Mesenchymal stem cell (in vitro differentiated cells and primary cell): ENCODE data around the gene TNS1.

Experiments used
- DNase-seq: peaks from one replicate; pipeline ENCODE4 v3.0.0-alpha.2; 2013
- H2AFZ ChIP-seq: one replicate; pipeline ENCODE4 v1.6.1; 2013; ENCODE audit warnings: low read depth, mild to moderate bottlenecking, control low read depth, inconsistent platforms, low read length, moderate library complexity
- H2AK5ac ChIP-seq: 2 replicates; pipeline ENCODE4 v1.6.1; 2013; ENCODE audit warnings: low read length, moderate library complexity, mild to moderate bottlenecking, inconsistent platforms; ENCODE audit not compliant: severe bottlenecking
- H2BK120ac ChIP-seq: one replicate; pipeline ENCODE4 v1.6.1; 2013; ENCODE audit warnings: low read depth, mild to moderate bottlenecking, inconsistent platforms, low read length, moderate library complexity
- H2BK12ac ChIP-seq, 2 experiments: one replicate each; pipeline ENCODE4 v1.6.1; 2013; ENCODE audit warnings: inconsistent platforms in 2 of 2, low read length in 2 of 2, mild to moderate bottlenecking in 2 of 2, moderate library complexity in 2 of 2, control low read depth in 1 of 2
- H2BK15ac ChIP-seq: one replicate; pipeline ENCODE4 v1.6.1; 2013; ENCODE audit warnings: mild to moderate bottlenecking, low read depth, inconsistent platforms; ENCODE audit not compliant: poor library complexity, severe bottlenecking
- H2BK5ac ChIP-seq: 2 replicates; pipeline ENCODE4 v1.6.1; 2013; ENCODE audit warnings: low read depth, mild to moderate bottlenecking, low read length, control low read depth, inconsistent platforms; ENCODE audit not compliant: poor library complexity, severe bottlenecking
- H3K14ac ChIP-seq, 2 experiments: one replicate each; pipeline ENCODE4 v1.6.1; 2013; ENCODE audit warnings: inconsistent platforms in 2 of 2, low read length in 2 of 2, control low read depth in 1 of 2, mild to moderate bottlenecking in 1 of 2, moderate library complexity in 1 of 2
- H3K18ac ChIP-seq, 2 experiments: one replicate each; pipeline ENCODE4 v1.6.1; 2013; ENCODE audit warnings: inconsistent platforms in 2 of 2, low read length in 2 of 2, control low read depth in 1 of 2, low read depth in 1 of 2, mild to moderate bottlenecking in 1 of 2
- H3K23ac ChIP-seq, 2 experiments: one replicate each; pipeline ENCODE4 v1.6.1; 2013; ENCODE audit warnings: inconsistent platforms in 2 of 2, low read length in 2 of 2, mild to moderate bottlenecking in 2 of 2, moderate library complexity in 2 of 2, control low read depth in 1 of 2
- H3K27ac ChIP-seq: 2 replicates; pipeline ENCODE4 v1.5.1; 2013; ENCODE audit warnings: mild to moderate bottlenecking, moderate library complexity, low read length, control low read depth, inconsistent platforms; ENCODE audit not compliant: poor library complexity, severe bottlenecking
- H3K27me3 ChIP-seq, 2 experiments: 2 replicates each; pipeline versions ENCODE4 v1.6.1 to v1.7.0; 2013; ENCODE audit warnings: low read length in 2 of 2, mild to moderate bottlenecking in 2 of 2, moderate library complexity in 2 of 2, control low read depth in 1 of 2, inconsistent platforms in 1 of 2; ENCODE audit not compliant: control insufficient read depth in 1 of 2, insufficient read depth in 1 of 2
- H3K36me3 ChIP-seq, 2 experiments: 2 replicates each; pipeline versions ENCODE4 v1.6.1 to v1.7.0; 2013; ENCODE audit warnings: low read length in 2 of 2, control low read depth in 1 of 2, inconsistent platforms in 1 of 2, low read depth in 1 of 2, mild to moderate bottlenecking in 1 of 2; ENCODE audit not compliant: insufficient read depth in 2 of 2, control insufficient read depth in 1 of 2
- H3K4ac ChIP-seq, 2 experiments: one replicate each; pipeline ENCODE4 v1.6.1; 2013; ENCODE audit warnings: inconsistent platforms in 2 of 2, low read length in 2 of 2, mild to moderate bottlenecking in 2 of 2, moderate library complexity in 2 of 2, control low read depth in 1 of 2, low read depth in 1 of 2
- H3K4me1 ChIP-seq: 2 replicates; pipeline ENCODE4 v1.6.1; 2013; ENCODE audit warnings: low read depth, low read length, control low read depth; ENCODE audit not compliant: control insufficient read depth, insufficient read depth
- H3K4me2 ChIP-seq: 2 replicates; pipeline ENCODE4 v1.6.1; 2013; ENCODE audit warnings: low read length, mild to moderate bottlenecking, inconsistent platforms; ENCODE audit not compliant: poor library complexity, severe bottlenecking
- H3K4me3 ChIP-seq, 2 experiments: 2 replicates each; pipeline versions ENCODE4 v1.5.1 to v1.7.0; 2013; ENCODE audit warnings: low read length in 2 of 2, mild to moderate bottlenecking in 2 of 2, control low read depth in 1 of 2, low read depth in 1 of 2; ENCODE audit not compliant: insufficient read depth in 1 of 2
- H3K79me1 ChIP-seq: replicated peaks from 2 replicates; pipeline ENCODE4 v1.6.1; 2013; ENCODE audit warnings: mild to moderate bottlenecking, control low read depth, low read length, inconsistent platforms; ENCODE audit not compliant: poor library complexity, severe bottlenecking
- H3K9ac ChIP-seq: 2 replicates; pipeline ENCODE4 v1.7.0; 2013; ENCODE audit warnings: mild to moderate bottlenecking, low read length, moderate library complexity
- H3K9me3 ChIP-seq: 2 replicates; pipeline ENCODE4 v1.7.0; 2013; ENCODE audit warnings: mild to moderate bottlenecking, low read length; ENCODE audit not compliant: control insufficient read depth
- H4K8ac ChIP-seq: one replicate; pipeline ENCODE4 v1.6.1; 2013; ENCODE audit warnings: inconsistent platforms, mild to moderate bottlenecking, low read length, moderate library complexity
- H4K91ac ChIP-seq: one replicate; pipeline ENCODE4 v1.6.1; 2013; ENCODE audit warnings: mild to moderate bottlenecking, low read length, inconsistent platforms
- WGBS: methylation state at CpG from one replicate; pipeline ENCODE4 v1.1.7; 2013; ENCODE audit warnings: mixed read lengths; 5-methylcytosine and 5-hydroxymethylcytosine counted together

TNS1 gene

GRCh38 chr2:217870528-217871011, 132.2 kb downstream of the TNS1 start:
- Histone ChIP-seq H3K4me2 (no peak overlapping the region), H2BK12ac (no peak overlapping the region), H3K4me1 (peaks cover 7% of the 10 kb centered on the region), H3K14ac (no peak overlapping the region), H2AK5ac (no peak overlapping the region), H3K4me3 (no peak overlapping the region), H3K27me3 (no peaks in the 10 kb centered on the region), H3K18ac (no peak overlapping the region), H3K9ac (no peak overlapping the region), H3K9me3 (no peaks in the 10 kb centered on the region), H3K23ac (no peak overlapping the region), H3K36me3 (peaks cover 58 to 91% of the 10 kb centered on the region in 2 experiments), H2BK15ac (no peak overlapping the region), H3K27ac (no peak overlapping the region), H4K8ac (no peak overlapping the region), H3K4ac (no peak overlapping the region), H2AFZ (no peak overlapping the region), H3K79me1 (peaks cover 19% of the 10 kb centered on the region), H2BK5ac (no peak overlapping the region), H2BK120ac (no peak overlapping the region), H4K91ac (no peak overlapping the region)
- WGBS = 93% methylated on average over 13 of the region's 13 CpGs
- no peak for DNase-seq

GRCh38 chr2:217868911-217869334, 133.9 kb downstream of the TNS1 start:
- no peak overlapping the region for H2AK5ac ChIP-seq
- H3K4me1 ChIP-seq = peaks cover 13% of the 10 kb centered on the region
- H3K36me3 ChIP-seq = peaks cover 64 to 90% of the 10 kb centered on the region in 2 experiments
- H3K9ac ChIP-seq = no peak overlapping the region
- H2BK5ac ChIP-seq = no peak overlapping the region
- H2BK15ac ChIP-seq = no peak overlapping the region
- H2BK12ac ChIP-seq = peak overlapping the region in 1 of 2 experiments; percentile 21
- no peak overlapping the region for H3K18ac ChIP-seq
- no peaks in the 10 kb centered on the region for H3K27me3 ChIP-seq
- H4K91ac ChIP-seq = no peak overlapping the region
- peak; percentile 55 for DNase-seq
- no peak overlapping the region for H4K8ac ChIP-seq
- H3K9me3 ChIP-seq = no peaks in the 10 kb centered on the region
- no peak overlapping the region for H3K14ac ChIP-seq
- H2AFZ ChIP-seq = no peak overlapping the region
- H3K79me1 ChIP-seq = peaks cover 19% of the 10 kb centered on the region
- H2BK120ac ChIP-seq = no peak overlapping the region
- 65% methylated on average over 3 of the region's 3 CpGs for WGBS
- no peak overlapping the region for H3K27ac ChIP-seq
- H3K23ac ChIP-seq = no peak overlapping the region
- H3K4me3 ChIP-seq = no peak overlapping the region
- H3K4me2 ChIP-seq = no peak overlapping the region
- H3K4ac ChIP-seq = no peak overlapping the region

- H3K9me3 ChIP-seq = no peaks in the 10 kb centered on the region
Measured at GRCh38 chr2:217868265-217868892, 134.4 kb downstream of the TNS1 start.

GRCh38 chr2:217866457-217866856, 136.3 kb downstream of the TNS1 start:
- H3K14ac ChIP-seq = peak overlapping the region in 1 of 2 experiments; percentile 35

More at GRCh38 chr2:217868265-217868892, 134.4 kb downstream of the TNS1 start:
- no peak for DNase-seq
- Histone ChIP-seq H3K27ac (no peak overlapping the region), H2BK5ac (no peak overlapping the region), H2AFZ (no peak overlapping the region), H3K4me3 (no peak overlapping the region), H4K8ac (no peak overlapping the region), H3K79me1 (peaks cover 21% of the 10 kb centered on the region), H4K91ac (no peak overlapping the region), H2BK120ac (no peak overlapping the region), H3K18ac (peak overlapping the region in 1 of 2 experiments; percentile 46), H3K23ac (no peak overlapping the region), H2AK5ac (no peak overlapping the region), H3K9ac (no peak overlapping the region), H3K14ac (no peak overlapping the region), H3K4me1 (peaks cover 13% of the 10 kb centered on the region), H2BK12ac (peak overlapping the region in 1 of 2 experiments; percentile 4), H3K36me3 (peaks cover 67 to 92% of the 10 kb centered on the region in 2 experiments), H2BK15ac (no peak overlapping the region), H3K4ac (no peak overlapping the region), H3K4me2 (no peak overlapping the region), H3K27me3 (no peaks in the 10 kb centered on the region)
- 95% methylated on average over 4 of the region's 5 CpGs for whole genome bisulfite sequencing

More at GRCh38 chr2:217866457-217866856, 136.3 kb downstream of the TNS1 start:
- H3K4ac ChIP-seq = peak overlapping the region in 1 of 2 experiments; percentile 8
- no peak overlapping the region for H3K4me3 ChIP-seq
- no peak overlapping the region for H3K27ac ChIP-seq
- H3K18ac ChIP-seq = peak overlapping the region; percentile 16 to 61
- H2BK12ac ChIP-seq = peak overlapping the region; percentile 18 to 46
- H3K9me3 ChIP-seq = no peaks in the 10 kb centered on the region
- peak overlapping the region; percentile 45 for H4K8ac ChIP-seq
- WGBS = 10% methylated on average over 3 of the region's 3 CpGs
- no peak overlapping the region for H2BK5ac ChIP-seq
- H3K9ac ChIP-seq = no peak overlapping the region
- H3K27me3 ChIP-seq = no peaks in the 10 kb centered on the region
- H2AK5ac ChIP-seq = no peak overlapping the region
- peaks cover 23% of the 10 kb centered on the region for H3K79me1 ChIP-seq
- no peak overlapping the region for H2AFZ ChIP-seq
- H3K4me1 ChIP-seq = peaks cover 13% of the 10 kb centered on the region
- peak; percentile 12 for DNase-seq
- no peak overlapping the region for H2BK120ac ChIP-seq
- H3K36me3 ChIP-seq = peaks cover 77 to 91% of the 10 kb centered on the region in 2 experiments
- H2BK15ac ChIP-seq = no peak overlapping the region
- H3K23ac ChIP-seq = no peak overlapping the region
- peak overlapping the region; percentile 66 for H4K91ac ChIP-seq
- H3K4me2 ChIP-seq = no peak overlapping the region
